ENCODE results near the gene LCN15. TPM values are rescaled to one million over a fixed set of nuclear protein-coding genes. Genes with fewer than 3 reads are reported as not detected.

The LCN15 gene
- polyA plus RNA-seq, 1 donor from 2014 or later = not detected

GRCh38 chr9:136754059-136754572 lies 10.2 kb downstream of the LCN15 start (continued):
- no peak for TF ChIP-seq EZH2 (IDR thresholded peaks at IDR 0.05; ENCODE audit: borderline replicate concordance, insufficient read depth, low read length, poor library complexity, severe bottlenecking)

GRCh38 chr9:136753371-136754058 lies 10.8 kb downstream of the LCN15 start:
- H3K27ac ChIP-seq (ENCODE audit: low read length) = no peak overlapping the region
- no peak overlapping the region for H3K4me2 ChIP-seq (ENCODE audit: low read length)
- no peak overlapping the region for H2AFZ ChIP-seq (ENCODE audit: low read depth, low read length)
- no peaks in the 10 kb centered on the region for H3K36me3 ChIP-seq (ENCODE audit: insufficient read depth, low read length)
- no peaks in the 10 kb centered on the region for H3K27me3 ChIP-seq (ENCODE audit: insufficient read depth, low read depth, low read length)
- H3K4me3 ChIP-seq (ENCODE audit: low read length) = no peak overlapping the region
- H3K9ac ChIP-seq (ENCODE audit: low read length) = no peak overlapping the region
- no peaks in the 10 kb centered on the region for H3K9me2 ChIP-seq (ENCODE audit: insufficient read depth, low read length)
- TF ChIP-seq SMC3 (conservative IDR thresholded peaks at IDR 0.05; ENCODE audit: poor library complexity) (no peak), CTCF (IDR thresholded peaks at IDR 0.05; ENCODE audit: poor library complexity, severe bottlenecking) (no peak), RAD21 (conservative IDR thresholded peaks at IDR 0.05) (no peak), POLR2AphosphoS5 (IDR thresholded peaks at IDR 0.05) (no peak), TAF1 (IDR thresholded peaks at IDR 0.05; ENCODE audit: low read depth) (no peak), EZH2 (IDR thresholded peaks at IDR 0.05; ENCODE audit: borderline replicate concordance, insufficient read depth, low read length, poor library complexity, severe bottlenecking) (no peak), REST (IDR thresholded peaks at IDR 0.05; ENCODE audit: borderline replicate concordance) (no peak), MXI1 (conservative IDR thresholded peaks at IDR 0.05; ENCODE audit: poor library complexity, severe bottlenecking) (no peak), EP300 (conservative IDR thresholded peaks at IDR 0.05; ENCODE audit: poor library complexity, severe bottlenecking) (no peak)
- no peaks in the 10 kb centered on the region for H4K20me1 ChIP-seq (ENCODE audit: insufficient read depth)
- H3K79me2 ChIP-seq (replicated peaks; ENCODE audit: insufficient read depth, low read length) = no peaks in the 10 kb centered on the region
- H3K9me3 ChIP-seq (ENCODE audit: low read length) = no peaks in the 10 kb centered on the region
- H3F3A ChIP-seq (ENCODE audit: insufficient read depth, low read length, poor library complexity, severe bottlenecking) = no peaks in the 10 kb centered on the region

- H3K27ac ChIP-seq (ENCODE audit: low read length) = no peak overlapping the region
- no peaks in the 10 kb centered on the region for H3K9me2 ChIP-seq (ENCODE audit: insufficient read depth, low read length)
- H3K36me3 ChIP-seq (ENCODE audit: insufficient read depth, low read length) = no peaks in the 10 kb centered on the region
- no peaks in the 10 kb centered on the region for H3K9me3 ChIP-seq (ENCODE audit: low read length)
- no peak overlapping the region for H3K9ac ChIP-seq (ENCODE audit: low read length)
- no peaks in the 10 kb centered on the region for H4K20me1 ChIP-seq (ENCODE audit: insufficient read depth)
- no peaks in the 10 kb centered on the region for H3F3A ChIP-seq (ENCODE audit: insufficient read depth, low read length, poor library complexity, severe bottlenecking)
- H2AFZ ChIP-seq (ENCODE audit: low read depth, low read length) = no peak overlapping the region
- no peak for TF ChIP-seq MXI1 (conservative IDR thresholded peaks at IDR 0.05; ENCODE audit: poor library complexity, severe bottlenecking)
- TF ChIP-seq CTCF (IDR thresholded peaks at IDR 0.05; ENCODE audit: poor library complexity, severe bottlenecking) = no peak
- no peak for TF ChIP-seq EP300 (conservative IDR thresholded peaks at IDR 0.05; ENCODE audit: poor library complexity, severe bottlenecking)
- no peak for TF ChIP-seq POLR2AphosphoS5 (IDR thresholded peaks at IDR 0.05)
- no peak for TF ChIP-seq TAF1 (IDR thresholded peaks at IDR 0.05; ENCODE audit: low read depth)
- TF ChIP-seq REST (IDR thresholded peaks at IDR 0.05; ENCODE audit: borderline replicate concordance) = no peak
- no peak overlapping the region for H3K4me3 ChIP-seq (ENCODE audit: low read length)
- no peaks in the 10 kb centered on the region for H3K79me2 ChIP-seq (replicated peaks; ENCODE audit: insufficient read depth, low read length)
- no peaks in the 10 kb centered on the region for H3K27me3 ChIP-seq (ENCODE audit: insufficient read depth, low read depth, low read length)
- H3K4me2 ChIP-seq (ENCODE audit: low read length) = no peak overlapping the region
Measured at GRCh38 chr9:136751814-136752213, 12.5 kb downstream of the LCN15 start.
